Testis (tissue), 2 donors: ENCODE measurements around the gene HAGH.

Experiments used
- POLR2A ChIP-seq: fragments of 450-650 bp; IDR thresholded peaks from one replicate; pipeline ENCODE4 v1.6.1; 2017; ENCODE audit warnings: antibody characterized with exemption, mild to moderate bottlenecking, moderate library complexity
- TF ChIP-seq, protein P1 (sequence below), 3 experiments: fragments of 450-650 bp in 2 of 3; fragments of 200-600 bp in 1 of 3; sonication (generic) in 1 of 3; IDR thresholded peaks; one replicate each; pipeline ENCODE4 v1.5.1; 2016 to 2019; ENCODE audit warnings: antibody characterized with exemption in 3 of 3, mild to moderate bottlenecking in 2 of 3, moderate library complexity in 1 of 3

DNA sequence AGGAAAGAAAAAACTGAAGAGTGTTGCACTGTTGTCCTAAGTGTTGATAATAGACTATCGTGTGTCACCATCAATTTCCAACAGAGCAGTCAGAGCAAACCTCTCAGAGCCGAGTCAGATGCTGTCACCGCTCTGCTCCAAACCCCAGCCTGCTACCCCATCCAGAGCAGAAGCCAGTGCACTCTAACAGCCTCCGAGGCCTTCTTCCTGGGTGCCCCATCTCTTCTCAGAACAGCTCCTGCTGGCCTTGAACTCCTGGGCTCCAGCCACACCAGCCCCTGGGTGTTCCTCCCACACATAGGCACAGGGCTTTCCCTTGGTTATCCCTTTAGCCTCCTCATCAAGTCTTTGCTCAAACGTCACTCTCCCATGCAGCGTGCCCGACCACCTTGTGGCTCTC lies 24.4 kb upstream of the HAGH start:
- TF ChIP-seq, protein P1, sequence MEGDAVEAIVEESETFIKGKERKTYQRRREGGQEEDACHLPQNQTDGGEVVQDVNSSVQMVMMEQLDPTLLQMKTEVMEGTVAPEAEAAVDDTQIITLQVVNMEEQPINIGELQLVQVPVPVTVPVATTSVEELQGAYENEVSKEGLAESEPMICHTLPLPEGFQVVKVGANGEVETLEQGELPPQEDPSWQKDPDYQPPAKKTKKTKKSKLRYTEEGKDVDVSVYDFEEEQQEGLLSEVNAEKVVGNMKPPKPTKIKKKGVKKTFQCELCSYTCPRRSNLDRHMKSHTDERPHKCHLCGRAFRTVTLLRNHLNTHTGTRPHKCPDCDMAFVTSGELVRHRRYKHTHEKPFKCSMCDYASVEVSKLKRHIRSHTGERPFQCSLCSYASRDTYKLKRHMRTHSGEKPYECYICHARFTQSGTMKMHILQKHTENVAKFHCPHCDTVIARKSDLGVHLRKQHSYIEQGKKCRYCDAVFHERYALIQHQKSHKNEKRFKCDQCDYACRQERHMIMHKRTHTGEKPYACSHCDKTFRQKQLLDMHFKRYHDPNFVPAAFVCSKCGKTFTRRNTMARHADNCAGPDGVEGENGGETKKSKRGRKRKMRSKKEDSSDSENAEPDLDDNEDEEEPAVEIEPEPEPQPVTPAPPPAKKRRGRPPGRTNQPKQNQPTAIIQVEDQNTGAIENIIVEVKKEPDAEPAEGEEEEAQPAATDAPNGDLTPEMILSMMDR (IDR thresholded peaks at IDR 0.05) = no peak
- TF ChIP-seq POLR2A = no peak
